HS-5 (cell line): ENCODE results near the gene GVQW3.
"Not testable (repeated sequence)": the region's sequence is repeated elsewhere in the genome, so short reads cannot be mapped to it uniquely, and the experiment has no call there.

ENCODE experiments used
- DNase-seq: peaks from one replicate; pipeline ENCODE4 v3.0.0-alpha.2; 2012; ENCODE audit warnings: low read depth

Gene GVQW3

DNA sequence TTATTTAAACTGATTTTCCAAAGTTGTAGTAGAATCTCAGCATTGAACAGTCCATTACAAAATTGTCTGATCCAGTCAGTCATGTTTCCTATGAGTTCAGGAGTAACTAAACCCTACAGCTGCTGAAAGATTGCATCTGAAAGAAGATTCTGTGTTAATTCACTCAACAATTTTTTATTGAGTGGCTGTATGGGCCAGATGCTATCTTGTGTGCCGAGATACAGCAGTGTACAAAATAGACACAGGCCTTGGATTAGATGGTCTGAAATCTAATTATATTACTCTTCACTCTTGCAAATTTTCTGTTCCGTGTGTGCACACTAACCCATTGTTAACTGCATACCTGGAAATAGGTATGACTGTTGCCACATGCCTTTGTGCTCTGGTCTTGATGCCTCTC is 7.3 kb downstream of the GVQW3 start:
- DNase-seq = no peak

DNA sequence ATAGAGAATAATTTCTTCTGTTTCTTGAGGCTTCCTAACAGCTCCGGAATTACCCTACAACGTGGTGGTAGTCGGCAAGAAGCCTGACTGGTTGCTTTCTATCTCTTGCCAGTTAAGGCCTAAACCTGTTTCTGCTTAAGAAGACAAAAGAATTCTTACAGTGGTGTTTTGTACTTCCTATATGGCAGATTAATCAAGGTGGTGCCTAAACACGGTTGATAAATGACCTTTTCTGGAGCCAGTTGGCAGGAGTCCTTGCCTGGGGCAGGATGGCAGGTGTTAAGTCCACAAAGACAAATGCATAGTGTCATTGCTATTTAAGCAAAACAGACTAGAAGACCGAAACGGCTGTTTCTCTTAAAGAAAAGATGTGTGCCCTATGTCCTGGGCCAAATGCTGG is 9.9 kb downstream of the GVQW3 start:
- DNase-seq = no peak

DNA sequence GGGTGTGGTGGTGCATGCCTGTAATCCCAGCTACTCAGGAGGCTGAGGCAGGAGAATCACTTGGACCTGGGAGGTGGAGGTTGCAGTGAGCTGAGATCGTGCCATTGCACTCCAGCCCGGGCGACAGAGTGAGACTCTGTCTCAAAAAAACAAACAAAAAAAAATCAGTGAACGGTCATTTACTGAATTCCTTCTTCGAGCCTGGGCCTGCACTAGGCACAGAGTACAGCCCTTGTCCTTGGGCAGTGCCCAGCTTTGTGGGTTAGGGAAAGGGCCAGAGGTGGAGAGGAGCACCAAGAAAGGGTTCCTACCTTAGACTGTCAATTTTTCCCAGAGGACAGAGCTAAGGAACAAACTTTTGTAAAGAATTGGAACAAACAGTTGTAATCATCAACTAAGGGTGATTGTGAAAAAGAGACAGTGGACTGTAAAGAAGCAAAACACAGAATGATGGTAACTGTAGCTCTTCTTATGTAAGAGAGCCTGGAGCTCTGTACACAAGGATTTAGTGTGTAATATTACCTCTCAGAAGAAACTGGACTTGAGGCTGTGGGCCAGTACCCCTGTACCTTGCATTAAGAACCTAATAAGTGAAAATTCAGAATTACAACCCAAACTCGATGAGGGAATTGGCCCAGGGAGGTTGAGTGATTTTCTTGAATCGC is 10.8 kb downstream of the GVQW3 start:
- DNase-seq = no peak

DNA sequence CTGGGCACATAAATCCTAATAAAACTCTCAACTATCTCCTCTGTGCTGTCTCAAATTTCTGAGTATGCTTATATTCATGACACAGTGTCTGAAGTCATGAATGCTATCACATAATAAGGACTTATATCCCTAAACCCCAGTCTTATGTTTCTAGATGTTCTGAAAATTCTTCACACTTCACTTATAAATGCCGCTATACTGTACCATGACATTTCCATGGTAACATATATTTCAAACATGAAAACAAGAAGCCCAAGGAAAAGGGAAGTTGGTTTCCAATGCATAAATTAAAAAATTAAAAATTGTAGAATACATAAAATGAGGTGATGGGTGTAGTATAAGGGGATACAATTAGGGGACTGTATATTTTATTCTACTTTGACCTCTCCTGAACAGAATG is 11.7 kb downstream of the GVQW3 start:
- DNase-seq = no peak

DNA sequence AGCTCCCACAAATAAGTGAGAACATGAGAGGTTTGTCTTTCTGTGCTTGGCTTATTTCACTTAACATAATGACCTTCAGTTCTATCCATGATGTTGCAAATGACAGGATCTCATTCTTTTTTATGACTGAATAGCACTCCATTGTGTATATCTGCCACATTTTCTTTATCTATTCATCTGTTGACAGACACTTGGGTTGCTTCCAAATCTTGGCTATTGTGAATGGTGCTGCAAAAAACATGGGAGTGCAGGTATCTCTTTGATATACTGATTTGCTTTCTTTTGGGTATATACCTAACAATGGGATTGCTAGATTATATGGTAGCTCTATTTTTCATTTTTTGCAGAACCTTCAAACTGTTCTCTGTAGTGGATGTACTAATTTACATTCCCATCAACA is 13.3 kb downstream of the GVQW3 start:
- no peak for DNase-seq

DNA sequence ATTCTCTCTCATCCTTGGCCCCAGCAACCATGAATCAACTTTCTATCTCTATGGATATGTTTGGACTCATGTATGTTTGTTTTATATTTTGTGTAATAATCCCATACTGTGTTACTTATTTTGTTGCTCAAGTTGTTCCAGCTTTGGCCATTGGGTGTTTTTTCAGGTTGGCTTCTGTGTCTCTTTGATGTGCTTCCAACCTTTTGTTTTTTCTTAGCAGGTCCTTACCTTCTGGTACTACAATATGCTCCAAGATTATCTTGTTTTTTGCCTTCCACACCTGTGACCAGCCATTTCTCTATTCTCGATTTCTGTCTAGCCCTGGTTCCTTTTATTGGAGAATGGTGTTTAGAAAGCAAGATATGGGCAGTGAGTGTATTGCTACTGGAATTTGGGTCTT is 14.2 kb downstream of the GVQW3 start:
- DNase-seq = no peak

DNA sequence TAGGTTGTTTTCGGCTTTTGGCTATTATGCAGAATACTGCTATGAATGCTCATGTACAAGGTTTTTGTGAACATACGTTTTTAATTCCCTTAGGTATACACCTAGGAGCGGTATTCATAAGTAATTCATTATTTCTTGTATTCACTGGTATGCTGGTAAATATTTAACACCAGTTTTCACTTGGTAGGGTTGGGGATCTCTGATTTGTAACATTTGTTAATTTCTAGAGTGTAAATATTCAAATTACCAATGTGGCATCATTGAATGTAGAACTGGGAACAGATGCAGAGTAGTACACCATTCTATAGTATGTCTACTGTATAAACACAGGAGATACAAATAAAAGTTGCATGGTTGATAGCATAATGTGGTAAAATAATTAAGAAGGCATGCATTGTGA is 16.3 kb downstream of the GVQW3 start:
- no peak for DNase-seq

DNA sequence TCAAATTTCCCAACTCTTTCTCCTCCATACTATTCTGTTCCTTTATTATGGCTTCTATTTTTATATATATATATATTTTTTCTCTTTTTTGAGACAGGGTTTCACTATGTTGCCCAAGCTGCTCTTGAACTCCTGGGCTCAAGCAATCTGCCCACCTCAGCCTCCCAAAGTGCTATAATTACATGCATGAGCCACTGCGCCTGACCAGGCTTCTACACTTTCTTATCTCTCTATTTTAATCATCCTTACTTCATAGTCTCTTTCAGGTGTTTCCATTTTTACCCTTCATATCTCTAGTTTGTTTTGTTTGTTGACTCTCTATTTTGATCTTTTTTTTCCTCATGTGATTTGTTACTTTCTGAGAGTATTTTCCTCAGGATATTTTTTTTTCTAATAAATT is 19.8 kb downstream of the GVQW3 start:
- no peak for DNase-seq

DNA sequence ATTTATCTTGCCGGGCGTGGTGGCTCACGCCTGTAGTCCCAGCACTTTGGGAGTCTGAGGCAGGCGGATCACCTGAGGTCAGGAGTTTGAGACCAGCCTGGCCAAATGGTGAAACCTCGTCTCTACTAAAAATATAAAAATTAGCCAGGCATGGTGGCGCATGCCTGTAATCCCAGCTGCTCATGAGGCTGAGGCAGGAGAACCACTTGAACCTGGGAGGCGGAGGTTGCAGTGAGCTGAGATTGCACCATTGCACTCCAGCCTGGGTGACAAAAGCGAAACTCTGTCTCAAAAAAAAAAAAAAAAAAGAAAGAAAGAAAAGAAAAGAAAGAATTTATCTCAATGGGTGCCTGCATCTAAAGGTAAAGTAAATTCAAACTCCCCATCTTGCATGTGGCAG is 20.4 kb downstream of the GVQW3 start:
- not testable (repeated sequence) for DNase-seq

DNA sequence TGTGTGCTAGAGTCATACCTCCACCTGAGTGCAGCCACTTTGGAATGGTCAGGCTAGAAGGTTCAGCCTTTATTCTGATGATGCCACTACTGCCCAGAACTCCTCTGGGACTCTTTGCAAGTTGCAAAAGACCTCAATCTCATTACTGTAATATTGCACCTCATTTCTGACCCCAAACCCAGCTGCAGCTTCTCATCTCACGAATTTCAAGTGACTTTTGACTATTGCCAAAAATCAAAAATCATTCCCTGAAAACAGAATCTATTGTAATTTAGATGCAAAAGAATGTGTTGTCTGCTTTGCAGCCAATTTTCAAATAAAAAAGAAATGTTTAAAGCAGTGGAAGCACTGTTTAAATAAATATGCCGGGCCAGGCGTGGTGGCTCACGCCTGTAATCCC is 25.2 kb downstream of the GVQW3 start:
- no peak for DNase-seq

DNA sequence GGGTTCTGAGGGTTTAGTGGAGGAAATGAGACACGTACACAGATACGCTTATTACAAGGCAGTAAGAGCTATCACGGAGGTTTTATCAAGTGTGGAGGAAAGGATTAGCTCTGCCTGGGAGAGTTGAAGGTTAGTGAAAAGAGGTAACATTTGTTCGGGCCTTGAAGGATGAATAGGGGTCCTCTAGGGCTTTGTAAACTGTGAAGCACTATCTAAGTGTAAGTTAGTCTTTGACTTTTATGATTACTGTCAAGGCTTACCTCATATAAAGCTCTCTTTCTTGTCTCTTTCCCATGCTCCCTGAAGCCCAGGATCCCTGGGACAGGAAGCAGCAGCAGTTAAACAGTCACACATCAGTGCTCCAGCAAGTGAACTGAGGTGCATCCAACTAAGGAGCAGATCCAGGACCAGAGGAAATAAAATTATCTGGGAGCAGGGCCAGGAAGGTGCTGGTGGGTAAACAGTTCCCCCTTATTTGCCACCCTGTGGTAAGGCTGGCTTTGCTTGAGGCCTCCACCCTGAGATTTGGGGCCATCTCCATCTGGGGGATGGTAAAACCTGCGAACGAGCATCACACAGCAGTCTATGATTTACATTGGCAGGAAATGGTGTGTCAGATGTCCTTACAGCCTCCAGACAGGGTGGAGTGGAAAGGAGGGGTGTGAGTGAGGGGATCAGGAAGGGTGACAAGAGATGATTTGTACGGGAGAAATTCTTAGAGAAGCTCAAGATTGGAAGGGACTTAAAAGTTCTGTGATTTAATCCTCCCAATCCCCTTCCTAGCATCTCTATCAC is 27.2 kb downstream of the GVQW3 start:
- no peak for DNase-seq

DNA sequence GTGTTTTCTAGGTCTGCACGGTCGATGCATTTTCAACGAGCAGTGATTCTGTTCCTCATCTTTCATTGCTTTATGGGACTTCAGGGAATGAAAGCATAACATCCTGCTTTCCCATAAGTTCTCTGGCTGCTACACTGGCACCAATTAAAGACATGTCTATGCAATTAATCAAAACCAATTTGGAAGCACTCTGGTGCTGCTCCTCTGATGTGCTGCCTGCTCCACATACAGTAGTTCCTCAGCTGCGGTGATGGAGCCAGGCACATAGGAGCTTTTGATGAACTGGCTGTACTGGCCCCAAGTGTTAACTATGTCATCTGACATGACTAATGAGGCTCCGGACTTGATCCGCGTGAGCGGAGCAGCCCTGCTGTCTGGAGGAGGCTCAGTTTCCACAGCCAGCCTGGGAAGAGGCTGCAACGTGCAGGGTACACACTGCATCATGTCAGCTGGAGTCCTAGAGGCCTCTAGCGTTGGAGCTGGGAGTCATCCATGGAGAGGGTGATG is 29.8 kb downstream of the GVQW3 start:
- DNase-seq = no peak

DNA sequence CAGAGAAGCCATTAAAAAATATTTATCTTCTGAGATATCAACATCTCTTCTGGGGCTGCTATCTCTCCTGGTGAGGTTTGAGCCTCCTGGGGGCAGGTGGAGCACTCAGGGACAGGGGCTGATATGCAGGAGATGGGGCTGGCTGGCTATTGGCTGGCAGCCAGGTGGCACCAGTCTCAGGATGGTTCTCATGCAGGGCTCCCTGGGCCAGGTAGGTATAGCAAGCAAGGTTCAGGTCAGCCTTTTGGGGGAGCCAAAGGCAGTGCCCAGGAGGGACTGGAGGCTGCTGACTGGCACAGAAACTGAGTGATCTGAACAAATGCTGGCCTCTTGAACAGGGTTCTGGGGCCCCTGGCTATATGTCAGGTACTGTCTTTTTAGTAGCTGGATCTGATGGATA is 34.0 kb downstream of the GVQW3 start:
- no peak for DNase-seq

DNA sequence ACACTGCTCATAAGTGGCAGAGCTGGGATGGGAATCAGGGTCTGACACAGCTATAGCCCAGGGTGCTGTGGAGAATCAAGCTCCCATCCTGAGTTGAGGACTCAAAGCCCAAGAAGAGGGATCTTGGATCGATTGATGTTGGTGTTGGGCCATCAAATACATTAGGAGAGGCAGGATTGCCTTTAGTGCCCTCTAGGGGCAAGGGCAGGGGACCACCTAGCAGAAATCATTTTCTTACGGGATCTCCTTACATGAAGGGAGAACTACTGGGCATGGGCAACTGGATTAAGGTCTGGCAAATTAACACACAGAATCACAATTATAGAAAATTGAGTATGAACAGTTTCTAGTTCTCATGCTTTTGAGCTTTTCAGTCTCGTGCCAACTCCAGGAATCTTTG is 38.8 kb downstream of the GVQW3 start:
- no peak for DNase-seq

DNA sequence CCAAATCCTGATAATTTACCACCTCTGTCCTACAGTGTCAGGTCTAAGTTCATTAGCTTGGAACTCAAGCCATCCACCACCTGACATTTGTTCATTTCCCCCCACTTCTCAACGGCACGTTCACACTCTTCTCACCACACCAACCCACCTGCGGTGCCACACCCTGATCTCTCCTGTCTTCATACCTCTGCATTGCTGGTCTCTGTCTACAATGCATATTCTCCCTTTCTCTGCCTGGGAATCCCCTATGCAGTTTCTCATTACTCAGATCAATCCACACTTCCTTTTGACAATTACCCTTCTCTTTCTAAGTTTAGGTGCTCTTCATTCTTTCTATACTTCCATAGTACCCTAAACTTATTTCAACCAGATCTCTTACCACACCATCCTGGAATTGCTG is 43.3 kb downstream of the GVQW3 start:
- no peak for DNase-seq

DNA sequence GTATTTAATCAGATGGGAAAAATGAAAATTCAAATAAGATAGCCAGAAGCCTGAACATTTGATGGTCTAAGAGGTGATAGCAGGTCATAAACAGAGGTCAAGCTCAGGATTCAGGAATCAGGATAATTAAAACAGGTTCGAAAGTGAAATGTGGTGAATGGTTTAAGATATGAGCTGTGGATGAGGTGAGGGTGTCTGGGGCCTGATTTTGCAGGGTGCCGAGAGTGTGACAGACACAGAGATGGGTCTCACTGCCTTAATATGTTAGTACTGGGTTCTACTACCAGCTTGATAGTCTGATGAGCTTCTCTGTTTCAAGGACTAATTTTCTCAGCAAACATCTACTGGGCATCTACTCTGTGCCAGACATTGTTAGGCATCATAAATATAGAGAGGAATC is 43.8 kb downstream of the GVQW3 start:
- no peak for DNase-seq

DNA sequence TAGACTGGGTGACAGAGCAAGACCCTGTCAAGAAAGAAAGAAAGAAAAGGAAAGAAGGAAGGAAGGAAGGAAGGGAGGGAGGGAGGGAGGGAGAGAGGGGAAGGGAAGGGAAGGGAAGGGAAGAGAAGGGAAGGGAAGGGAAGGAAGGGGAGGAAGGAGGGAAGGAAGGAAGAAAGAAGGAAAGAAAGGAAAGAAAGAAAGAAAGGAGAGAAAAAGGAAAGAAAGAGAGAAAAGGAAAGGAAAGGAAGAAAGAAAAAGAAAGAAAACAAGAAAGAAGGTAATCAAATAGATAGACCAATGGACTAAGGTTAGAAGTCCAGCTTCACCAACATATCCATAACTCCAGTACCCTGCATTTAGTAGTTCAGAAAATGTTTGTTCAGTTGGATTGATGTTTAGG is 45.5 kb downstream of the GVQW3 start:
- no peak for DNase-seq

DNA sequence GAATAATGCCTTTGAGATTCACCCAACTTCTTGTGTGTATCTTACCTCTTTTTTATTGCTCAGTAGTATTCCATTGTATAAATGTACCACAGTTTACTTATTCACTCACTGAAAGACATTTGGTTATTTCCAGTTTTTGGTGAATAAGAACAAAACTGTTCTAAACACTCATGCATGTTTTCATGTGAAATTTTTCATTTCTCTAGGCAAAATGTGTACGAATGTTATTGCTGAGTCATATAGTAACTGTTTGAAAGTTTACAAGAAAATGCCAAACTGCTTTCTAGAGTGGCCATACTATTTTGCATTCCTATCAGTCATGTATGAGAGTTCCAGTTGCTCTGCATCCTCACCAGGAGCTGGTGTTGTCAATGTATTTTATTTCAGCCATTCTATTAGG is 54.9 kb downstream of the GVQW3 start:
- DNase-seq = no peak

DNA sequence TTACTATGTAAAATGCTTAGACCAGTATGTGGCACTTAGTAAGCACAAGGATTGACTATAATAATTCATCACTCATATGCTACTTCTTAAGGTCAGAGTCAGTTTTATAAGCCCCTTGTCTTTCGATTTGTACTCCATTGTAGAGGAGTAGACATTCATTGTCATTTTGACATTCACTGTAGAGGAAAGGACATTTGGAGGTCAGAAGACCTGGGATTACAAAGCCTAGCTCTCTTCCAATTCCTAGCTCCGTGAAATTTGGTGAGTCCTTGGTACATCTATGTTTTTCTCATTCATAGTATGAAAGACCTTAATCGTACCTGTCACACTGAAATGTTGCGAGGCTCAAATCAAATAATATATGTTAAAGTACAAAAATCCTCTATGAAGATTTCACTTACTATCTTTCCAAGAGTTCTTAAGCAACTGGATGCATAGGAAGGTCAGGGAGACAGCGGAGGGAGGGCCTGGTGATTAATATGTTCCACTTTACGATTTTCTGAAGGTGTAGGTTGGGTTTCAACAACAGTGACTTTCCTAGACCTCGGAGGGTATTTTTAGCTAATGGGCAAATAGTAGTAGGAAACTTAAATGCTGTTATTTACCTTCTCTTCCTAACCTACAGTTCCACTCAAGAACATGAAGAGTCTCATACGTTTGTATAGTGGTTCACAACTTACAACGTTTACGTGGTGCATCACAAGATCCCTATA is 62.3 kb downstream of the GVQW3 start:
- DNase-seq = no peak

DNA sequence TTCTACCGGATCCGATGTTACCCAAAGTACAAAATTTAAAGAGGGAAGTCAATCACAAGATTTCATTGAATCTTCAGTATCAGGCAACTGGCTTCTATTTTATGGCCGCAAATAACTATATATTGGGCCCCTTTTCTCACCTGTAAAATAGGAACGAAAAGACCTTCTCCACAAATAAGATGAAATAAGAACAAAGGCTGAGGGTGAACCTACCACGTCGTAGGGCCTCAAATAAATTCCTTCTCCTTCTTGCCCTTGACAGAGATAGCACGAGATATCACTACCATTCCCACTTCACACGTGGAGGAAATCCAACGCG is 62.9 kb downstream of the GVQW3 start:
- DNase-seq = no peak

DNA sequence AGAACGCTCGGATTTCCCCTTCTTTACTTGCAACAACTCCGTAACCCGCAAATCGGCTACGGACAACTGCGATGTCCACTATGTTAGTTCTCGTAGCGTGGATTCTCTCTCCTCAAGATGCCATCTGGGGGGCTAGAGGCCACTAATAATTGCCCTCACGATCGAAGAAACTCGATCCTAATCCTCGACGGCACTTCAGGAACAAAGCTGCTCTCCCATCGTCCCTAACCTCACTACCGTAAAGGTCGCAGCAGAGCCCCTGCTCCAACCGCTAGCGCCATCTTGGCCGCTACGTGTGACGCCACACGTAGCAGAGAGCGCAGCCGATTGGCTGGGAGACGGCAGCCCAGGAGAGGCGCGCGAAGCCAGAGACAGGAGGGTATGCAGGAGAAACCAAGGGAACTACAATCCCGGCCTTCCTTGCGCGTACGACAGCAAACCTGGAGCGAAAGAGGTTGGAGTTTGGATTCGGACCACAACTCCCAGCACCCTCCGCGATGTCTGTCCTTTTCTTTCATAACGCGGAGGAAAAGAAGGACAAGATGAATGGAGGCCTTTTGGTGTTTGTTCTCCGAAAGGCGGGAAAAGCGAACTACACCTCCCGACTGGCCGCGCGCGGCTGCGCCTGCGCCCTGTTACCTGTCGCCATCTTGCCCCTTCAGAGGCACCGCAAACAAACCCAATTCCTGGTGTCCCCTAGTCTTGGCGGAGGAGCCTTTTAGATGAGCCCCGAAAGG is 63.4 kb downstream of the GVQW3 start, which contains the start of gene EMSY:
Gene EMSY (plus strand): TSS at position 635 of the 737 bp plus-strand sequence. CDS start 1,921 bp downstream, outside the sequence.
- DNase-seq = peak; percentile 98
